OCI-LY3 (cell line): ENCODE data around the gene MYO5A.

Experiments used
- H2AFZ ChIP-seq: fragments of 200-600, 300-600 bp; shearing (Covaris generic); 2 replicates; pipeline ENCODE4 v1.6.0; 2014; ENCODE audit warnings: antibody characterized with exemption, low read depth, low read length
- H3K27ac ChIP-seq: fragments of 200-600, 300-600 bp; sonication (generic); 2 replicates; pipeline ENCODE4 v1.5.1; 2014; ENCODE audit warnings: mild to moderate bottlenecking, low read length, moderate library complexity, mixed read lengths
- H3K27me3 ChIP-seq: fragments of 200-600, 300-600 bp; sonication (generic); 2 replicates; pipeline ENCODE4 v1.6.1; 2014; ENCODE audit warnings: low read depth, low read length, mixed read lengths
- H3K36me3 ChIP-seq: fragments of 200-600, 300-600 bp; sonication (generic); replicated peaks from 2 replicates; pipeline ENCODE3; 2014; ENCODE audit warnings: low read depth, low read length, mixed read lengths
- H3K4me1 ChIP-seq: fragments of 300-600, 200-600 bp; sonication (generic); 2 replicates; pipeline ENCODE4 v1.6.1; 2014; ENCODE audit warnings: low read length, mixed read lengths
- H3K4me2 ChIP-seq: fragments of 200-600, 300-600 bp; sonication (generic); 2 replicates; pipeline ENCODE4 v1.6.1; 2014; ENCODE audit warnings: low read length, mixed read lengths
- H3K4me3 ChIP-seq: fragments of 300-600, 200-600 bp; sonication (generic); 2 replicates; pipeline ENCODE4 v1.5.1; 2014; ENCODE audit warnings: antibody characterized with exemption, mild to moderate bottlenecking, low read length, moderate library complexity
- H3K79me2 ChIP-seq: fragments of 300-600, 200-600 bp; shearing (Covaris generic); 2 replicates; pipeline ENCODE4 v1.6.1; 2014; ENCODE audit warnings: mild to moderate bottlenecking, low read length, mixed read lengths
- H3K9ac ChIP-seq: fragments of 300-600, 200-600 bp; shearing (Covaris generic); 2 replicates; pipeline ENCODE4 v1.6.0; 2014; ENCODE audit warnings: mild to moderate bottlenecking, low read length, moderate library complexity
- H3K9me3 ChIP-seq: fragments of 200-600, 300-600 bp; shearing (Covaris generic); 2 replicates; pipeline ENCODE4 v1.6.1; 2014; ENCODE audit warnings: low read length, mixed read lengths; ENCODE audit not compliant: insufficient read depth
- H4K20me1 ChIP-seq: fragments of 200-600, 300-600 bp; sonication (generic); 2 replicates; pipeline ENCODE4 v1.6.1; 2016; ENCODE audit warnings: low read length, mixed read lengths; ENCODE audit not compliant: insufficient read depth
- CTCF ChIP-seq: fragments of 200-600, 300-600 bp; sonication (generic); IDR thresholded peaks from 2 replicates; pipeline ENCODE4 v1.5.1; 2014; ENCODE audit warnings: antibody characterized with exemption, low read length, low read depth
- EZH2phosphoT487 ChIP-seq: fragments of 200-600 bp; shearing (Covaris generic); IDR thresholded peaks from 2 replicates; pipeline ENCODE4 v1.6.1; 2018; ENCODE audit warnings: antibody characterized with exemption, mixed run types, low read depth

MYO5A gene

GRCh38 chr15:52331490-52332240 is 197.0 kb downstream of the MYO5A start:
- peak overlapping the region; percentile 44 for H3K27ac ChIP-seq
- H3K79me2 ChIP-seq, result no peaks in the 10 kb centered on the region
- TF ChIP-seq EZH2phosphoT487 (no peak), CTCF (peak; percentile 86)
- peaks cover 26% of the 10 kb centered on the region for H3K4me1 ChIP-seq
- H3K36me3 ChIP-seq, result peaks cover 49% of the 10 kb centered on the region
- peak overlapping the region; percentile 70 for H3K4me2 ChIP-seq
- peak overlapping the region; percentile 11; the same call in 1 of the 2 replicates for H3K4me3 ChIP-seq
- peak overlapping the region; percentile 36 for H3K9ac ChIP-seq
- no peaks in the 10 kb centered on the region for H3K9me3 ChIP-seq
- no peaks in the 10 kb centered on the region for H4K20me1 ChIP-seq
- H2AFZ ChIP-seq, result peak overlapping the region; percentile 70; the same call in 1 of the 2 replicates
- H3K27me3 ChIP-seq, result no peaks in the 10 kb centered on the region

- Histone ChIP-seq H3K4me3 (no peak overlapping the region), H3K4me2 (no peak overlapping the region), H3K9ac (no peak overlapping the region), H2AFZ (no peak overlapping the region), H3K27me3 (no peaks in the 10 kb centered on the region), H3K27ac (no peak overlapping the region), H3K4me1 (peaks cover 21% of the 10 kb centered on the region), H3K36me3 (peaks cover 52% of the 10 kb centered on the region), H3K79me2 (no peaks in the 10 kb centered on the region), H3K9me3 (no peaks in the 10 kb centered on the region), H4K20me1 (no peaks in the 10 kb centered on the region)
- no peak for TF ChIP-seq CTCF
- TF ChIP-seq EZH2phosphoT487, result no peak
Measured at GRCh38 chr15:52329987-52330386, 198.7 kb downstream of the MYO5A start.

- H3K4me3 ChIP-seq, result no peak overlapping the region
- no peak overlapping the region for H3K9ac ChIP-seq
- no peaks in the 10 kb centered on the region for H4K20me1 ChIP-seq
- H3K27ac ChIP-seq, result no peak overlapping the region
- no peaks in the 10 kb centered on the region for H3K79me2 ChIP-seq
- TF ChIP-seq EZH2phosphoT487 (no peak), CTCF (no peak)
- peaks cover 21% of the 10 kb centered on the region for H3K4me1 ChIP-seq
- no peak overlapping the region for H2AFZ ChIP-seq
- H3K27me3 ChIP-seq, result no peaks in the 10 kb centered on the region
- H3K36me3 ChIP-seq, result peaks cover 45% of the 10 kb centered on the region
- H3K4me2 ChIP-seq, result no peak overlapping the region
- H3K9me3 ChIP-seq, result no peaks in the 10 kb centered on the region
Measured at GRCh38 chr15:52329150-52329549, 199.5 kb downstream of the MYO5A start.

- H3K27ac ChIP-seq, result no peak overlapping the region
- H4K20me1 ChIP-seq, result no peaks in the 10 kb centered on the region
- H3K4me1 ChIP-seq, result peaks cover 21% of the 10 kb centered on the region
- H3K36me3 ChIP-seq, result peaks cover 44% of the 10 kb centered on the region
- no peaks in the 10 kb centered on the region for H3K27me3 ChIP-seq
- H3K4me2 ChIP-seq, result no peak overlapping the region
- H3K9me3 ChIP-seq, result no peaks in the 10 kb centered on the region
- no peak overlapping the region for H3K4me3 ChIP-seq
- H2AFZ ChIP-seq, result no peak overlapping the region
- no peaks in the 10 kb centered on the region for H3K79me2 ChIP-seq
- TF ChIP-seq EZH2phosphoT487, result no peak
- TF ChIP-seq CTCF, result no peak
- H3K9ac ChIP-seq, result no peak overlapping the region
Measured at GRCh38 chr15:52328680-52329079, 200.0 kb downstream of the MYO5A start.
